ENCODE data around the gene COL2A1. TPM values are rescaled to one million over a fixed set of nuclear protein-coding genes. Genes with fewer than 3 reads are reported as not detected.

The COL2A1 gene
- total and polyA plus RNA-seq, 9 donors: 0.05 to 1.5 (median 1.1) TPM; not detected in 1

DNA sequence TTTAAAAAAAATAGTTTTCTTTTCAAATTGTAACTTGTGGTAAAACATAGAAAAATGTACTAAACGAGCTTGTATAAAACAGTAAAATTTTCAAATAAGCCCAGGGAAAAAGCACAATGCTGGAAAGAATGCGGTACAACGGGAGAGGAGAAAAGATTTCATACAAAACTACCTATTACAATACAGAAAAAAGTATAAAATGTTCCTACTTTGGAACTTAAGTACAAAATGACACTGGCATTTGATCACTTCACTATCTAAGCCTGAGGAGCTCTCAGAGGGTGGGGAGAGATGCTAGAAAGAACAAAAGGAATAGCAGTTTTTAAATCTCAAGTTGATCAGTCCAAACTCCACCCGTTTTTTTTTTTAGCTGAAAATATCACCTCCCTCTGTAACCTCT lies 39.5 kb upstream of the COL2A1 start:
- Histone ChIP-seq H3K4me3 (no peak overlapping the region), H3K27ac (no peak overlapping the region), H3K9me3 (no peaks in the 10 kb centered on the region), H3K27me3 (no peaks in the 10 kb centered on the region), H3K36me3 (no peaks in the 10 kb centered on the region), H3K4me1 (ENCODE audit: insufficient read depth) (peaks cover 6% of the 10 kb centered on the region)
- no peak for TF ChIP-seq POLR2A (IDR thresholded peaks at IDR 0.05)
- intact Hi-C loops (cut with DNase I): no loop called here
- WGBS, 3 donors: 47 to 63% (median 58%) methylated on average over 4 of the region's 4 CpGs
- DNase-seq: no peak

DNA sequence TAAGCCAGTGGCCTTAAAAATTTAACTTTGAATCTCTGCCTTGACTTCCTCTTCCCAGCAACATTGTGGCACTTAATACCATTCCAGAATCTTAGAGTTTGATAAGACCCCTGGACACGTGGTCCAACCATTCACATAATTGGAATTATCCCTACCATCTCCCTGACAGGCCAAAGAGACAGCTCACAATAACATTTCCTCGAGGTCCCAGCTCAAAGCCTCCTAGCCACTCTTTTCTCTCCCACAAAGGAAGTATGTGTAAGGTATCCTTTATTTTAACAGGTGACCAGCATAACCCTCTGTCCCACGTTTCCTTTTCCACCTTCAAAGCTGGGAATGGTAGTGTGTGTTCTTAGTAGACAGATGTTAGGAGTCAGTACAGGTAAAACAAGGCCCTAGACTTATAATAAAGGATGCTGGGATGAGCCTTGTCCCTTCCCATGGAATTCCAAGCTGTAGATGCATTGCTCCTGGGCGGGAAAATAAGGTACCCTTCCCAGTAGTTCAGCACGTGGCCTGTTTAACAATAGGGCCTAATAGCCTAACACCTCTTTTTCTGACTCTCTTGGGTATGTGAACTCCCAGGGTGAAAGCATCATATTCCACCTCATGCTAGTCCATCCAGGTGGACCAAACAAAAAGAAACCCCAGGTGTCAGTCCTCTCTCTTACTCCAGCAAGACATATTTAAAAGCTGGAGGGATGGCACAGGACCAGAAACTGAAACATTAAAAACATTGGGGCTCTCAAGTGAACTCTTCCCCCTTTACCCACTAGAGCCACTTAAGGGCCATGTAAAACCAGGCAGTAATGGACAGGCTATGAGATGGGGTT lies 37.5 kb upstream of the COL2A1 start:
- Histone ChIP-seq H3K4me1 (ENCODE audit: insufficient read depth) (peaks cover 13% of the 10 kb centered on the region), H3K27ac (no peak overlapping the region), H3K27me3 (no peaks in the 10 kb centered on the region), H3K4me3 (no peak overlapping the region), H3K9me3 (no peaks in the 10 kb centered on the region), H3K36me3 (no peaks in the 10 kb centered on the region)
- DNase-seq: no peak
- intact Hi-C loops (cut with DNase I): no loop called here
- WGBS, 3 donors: 85 to 90% (median 85%) methylated on average over 5 of the region's 5 CpGs
- TF ChIP-seq EP300 (IDR thresholded peaks at IDR 0.05) (no peak), POLR2A (IDR thresholded peaks at IDR 0.05) (no peak)
- TF ChIP-seq, protein P1, sequence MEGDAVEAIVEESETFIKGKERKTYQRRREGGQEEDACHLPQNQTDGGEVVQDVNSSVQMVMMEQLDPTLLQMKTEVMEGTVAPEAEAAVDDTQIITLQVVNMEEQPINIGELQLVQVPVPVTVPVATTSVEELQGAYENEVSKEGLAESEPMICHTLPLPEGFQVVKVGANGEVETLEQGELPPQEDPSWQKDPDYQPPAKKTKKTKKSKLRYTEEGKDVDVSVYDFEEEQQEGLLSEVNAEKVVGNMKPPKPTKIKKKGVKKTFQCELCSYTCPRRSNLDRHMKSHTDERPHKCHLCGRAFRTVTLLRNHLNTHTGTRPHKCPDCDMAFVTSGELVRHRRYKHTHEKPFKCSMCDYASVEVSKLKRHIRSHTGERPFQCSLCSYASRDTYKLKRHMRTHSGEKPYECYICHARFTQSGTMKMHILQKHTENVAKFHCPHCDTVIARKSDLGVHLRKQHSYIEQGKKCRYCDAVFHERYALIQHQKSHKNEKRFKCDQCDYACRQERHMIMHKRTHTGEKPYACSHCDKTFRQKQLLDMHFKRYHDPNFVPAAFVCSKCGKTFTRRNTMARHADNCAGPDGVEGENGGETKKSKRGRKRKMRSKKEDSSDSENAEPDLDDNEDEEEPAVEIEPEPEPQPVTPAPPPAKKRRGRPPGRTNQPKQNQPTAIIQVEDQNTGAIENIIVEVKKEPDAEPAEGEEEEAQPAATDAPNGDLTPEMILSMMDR (IDR thresholded peaks at IDR 0.05): no peak

DNA sequence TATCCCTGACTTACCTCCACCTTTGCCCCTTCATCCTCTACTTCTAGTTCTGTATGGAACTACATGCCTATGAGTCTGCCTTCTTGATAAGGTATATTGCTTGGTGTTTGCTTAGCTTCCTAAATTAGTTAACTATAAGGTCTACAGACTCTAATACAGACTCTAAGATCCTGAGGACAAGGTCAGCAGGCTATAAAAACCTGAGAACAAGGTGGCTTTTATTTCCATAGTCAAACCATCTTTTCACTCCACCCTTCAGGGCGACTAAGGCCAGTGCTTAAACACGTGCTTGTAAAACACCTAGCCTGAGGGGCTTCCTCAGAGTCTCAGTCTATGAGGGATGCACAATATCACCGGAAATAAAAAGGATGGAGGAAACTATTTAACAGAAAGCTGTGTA lies 36.1 kb upstream of the COL2A1 start:
- Histone ChIP-seq H3K4me3 (no peak overlapping the region), H3K4me1 (ENCODE audit: insufficient read depth) (peaks cover 13% of the 10 kb centered on the region), H3K27me3 (no peaks in the 10 kb centered on the region), H3K9me3 (no peaks in the 10 kb centered on the region), H3K27ac (no peak overlapping the region), H3K36me3 (no peaks in the 10 kb centered on the region)
- TF ChIP-seq EP300 (IDR thresholded peaks at IDR 0.05) (no peak), POLR2A (IDR thresholded peaks at IDR 0.05) (no peak)
- TF ChIP-seq, protein P1 (IDR thresholded peaks at IDR 0.05): no peak
- WGBS, 3 donors: 85 to 96% (median 91%) methylated on average over 3 of the region's 3 CpGs
- no peak for DNase-seq
- intact Hi-C loops (cut with DNase I): no loop called here

DNA sequence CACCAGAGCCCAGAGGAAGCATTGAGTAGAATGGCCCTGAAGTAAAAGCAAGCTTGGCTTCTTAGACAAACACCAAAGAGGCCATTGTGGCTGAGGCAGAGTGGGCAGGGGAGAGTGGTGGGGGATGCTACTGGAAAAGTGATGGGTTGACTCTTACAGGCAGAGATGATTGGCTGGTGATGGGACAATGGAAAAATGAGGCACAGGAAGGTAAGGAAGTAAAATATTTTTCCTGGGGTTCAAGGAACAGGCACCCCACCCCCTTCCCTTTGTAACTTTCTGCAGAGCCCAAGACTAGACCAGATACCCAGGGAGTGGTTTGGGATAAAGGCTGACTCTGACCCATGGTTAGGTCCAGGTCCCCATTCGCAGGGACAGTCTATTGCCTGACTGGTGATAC lies 34.9 kb upstream of the COL2A1 start:
- WGBS, 3 donors: 98 to 100% (median 100%) methylated on average over 1 of the region's 1 CpG
- TF ChIP-seq POLR2A (IDR thresholded peaks at IDR 0.05): no peak
- TF ChIP-seq EP300 (IDR thresholded peaks at IDR 0.05): no peak
- TF ChIP-seq, protein P1 (IDR thresholded peaks at IDR 0.05): no peak
- H3K4me3 ChIP-seq: no peak overlapping the region
- H3K36me3 ChIP-seq: no peaks in the 10 kb centered on the region
- intact Hi-C loops (cut with DNase I): no loop called here
- no peaks in the 10 kb centered on the region for H3K27me3 ChIP-seq
- DNase-seq: no peak
- peaks cover 6% of the 10 kb centered on the region for H3K4me1 ChIP-seq (ENCODE audit: insufficient read depth)
- no peak overlapping the region for H3K27ac ChIP-seq
- no peaks in the 10 kb centered on the region for H3K9me3 ChIP-seq

DNA sequence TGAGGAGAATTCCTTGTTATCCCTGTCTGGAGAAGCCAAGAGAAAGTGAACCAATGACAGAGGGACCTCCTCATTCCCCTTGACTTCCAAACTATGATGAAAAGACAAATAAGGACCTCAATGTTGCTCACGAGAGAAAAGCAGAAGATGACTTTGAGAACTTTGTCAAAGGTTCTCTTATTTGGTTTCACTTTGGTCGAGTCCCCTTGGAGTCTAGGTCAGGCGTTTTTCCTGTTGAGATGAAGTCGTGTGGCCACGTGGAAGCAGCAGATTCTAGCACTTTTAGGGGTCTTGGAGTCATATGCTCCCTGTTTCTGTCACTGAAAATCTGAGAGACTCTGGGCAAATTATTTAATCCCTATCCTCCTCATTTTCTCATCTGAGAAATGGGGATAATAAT lies 33.8 kb upstream of the COL2A1 start:
- intact Hi-C loops (cut with DNase I): no loop called here
- TF ChIP-seq EP300 (IDR thresholded peaks at IDR 0.05) (no peak), POLR2A (IDR thresholded peaks at IDR 0.05) (no peak)
- TF ChIP-seq, protein P1 (IDR thresholded peaks at IDR 0.05): no peak
- no peaks in the 10 kb centered on the region for H3K27me3 ChIP-seq

More for the DNA sequence above, 33.8 kb upstream of the COL2A1 start:
- 79 to 83% (median 81%) methylated on average over 5 of the region's 5 CpGs for WGBS, 3 donors
- no peak for DNase-seq
- H3K27ac ChIP-seq: no peak overlapping the region
- H3K4me1 ChIP-seq (ENCODE audit: insufficient read depth): peaks cover 6% of the 10 kb centered on the region
- no peak overlapping the region for H3K4me3 ChIP-seq
- no peaks in the 10 kb centered on the region for H3K9me3 ChIP-seq
- no peaks in the 10 kb centered on the region for H3K36me3 ChIP-seq
